Measurements from ENCODE around the gene ZNF541. TPM values are rescaled to one million over a fixed set of nuclear protein-coding genes. Genes with fewer than 3 reads are reported as not detected.

ZNF541 gene
- total and polyA plus RNA-seq, 10 of the 15 experiments (the other 5 are each of a cell fraction or from before 2014, with no cell fraction given), result 0.03 to 0.12 (median 0.07) TPM; not detected in 4

DNA sequence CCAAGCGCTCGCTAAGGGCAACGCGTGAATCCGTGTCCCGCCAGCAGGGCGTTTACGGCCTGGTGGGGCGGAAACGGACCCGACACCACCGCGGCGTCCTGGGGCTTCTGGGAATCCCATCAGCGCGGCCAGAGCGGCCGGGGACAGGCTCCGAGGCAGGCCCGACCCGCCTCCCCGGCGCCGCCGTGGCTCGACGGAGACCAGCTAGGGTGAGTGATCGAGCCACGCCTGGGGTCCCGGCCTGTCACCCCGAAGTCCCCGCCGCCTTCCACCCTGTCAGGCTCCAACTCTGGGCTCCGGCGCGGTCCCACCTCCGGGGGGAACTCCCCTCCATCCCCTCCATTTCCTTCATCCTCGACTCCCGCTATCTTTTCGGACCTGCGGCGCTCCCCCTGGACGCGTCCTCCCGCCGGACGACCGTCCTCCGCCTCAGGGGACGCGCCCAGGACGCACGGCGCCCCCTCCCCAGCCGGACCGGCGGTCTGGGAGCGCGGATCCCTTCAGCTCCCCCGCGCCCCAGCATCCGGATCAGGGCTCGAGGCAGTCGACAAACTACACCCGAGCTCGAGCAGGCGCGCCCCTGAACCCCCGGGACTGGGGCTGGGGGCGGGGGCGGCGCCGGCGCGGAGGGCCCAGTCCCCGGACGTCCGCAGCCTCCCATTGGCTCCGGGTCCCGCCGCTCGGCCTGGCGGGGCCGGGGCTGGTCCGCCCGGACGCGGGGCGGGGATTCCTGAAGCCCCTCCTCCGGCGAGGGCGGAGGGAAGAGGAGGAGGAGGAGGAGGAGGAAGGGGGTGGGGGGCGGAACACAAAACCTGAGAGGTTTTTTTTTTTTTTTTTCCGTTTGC, 35.3 kb upstream of the ZNF541 start (continued):
- no peak for TF ChIP-seq ZNF687 (IDR thresholded peaks at IDR 0.05)
- peak; percentile 87 for TF ChIP-seq ZNF384 (IDR thresholded peaks at IDR 0.05; ENCODE audit: borderline replicate concordance, low read depth, low read length)
- no peak for TF ChIP-seq ASH2L (IDR thresholded peaks at IDR 0.05; ENCODE audit: borderline replicate concordance, low read depth)
- TF ChIP-seq GATAD2B (conservative IDR thresholded peaks at IDR 0.05; ENCODE audit: low read depth), result peak; percentile 79
- TF ChIP-seq MTA3 (IDR thresholded peaks at IDR 0.05; ENCODE audit: borderline replicate concordance, low read length), result no peak
- TF ChIP-seq SREBF1 (IDR thresholded peaks at IDR 0.05; ENCODE audit: low read length), result no peak
- TF ChIP-seq RFX5 (IDR thresholded peaks at IDR 0.05; ENCODE audit: low read depth, low read length), result no peak
- TF ChIP-seq, protein P1, sequence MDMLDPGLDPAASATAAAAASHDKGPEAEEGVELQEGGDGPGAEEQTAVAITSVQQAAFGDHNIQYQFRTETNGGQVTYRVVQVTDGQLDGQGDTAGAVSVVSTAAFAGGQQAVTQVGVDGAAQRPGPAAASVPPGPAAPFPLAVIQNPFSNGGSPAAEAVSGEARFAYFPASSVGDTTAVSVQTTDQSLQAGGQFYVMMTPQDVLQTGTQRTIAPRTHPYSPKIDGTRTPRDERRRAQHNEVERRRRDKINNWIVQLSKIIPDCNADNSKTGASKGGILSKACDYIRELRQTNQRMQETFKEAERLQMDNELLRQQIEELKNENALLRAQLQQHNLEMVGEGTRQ (IDR thresholded peaks at IDR 0.05; ENCODE audit: borderline replicate concordance, low read depth, low read length), result no peak
- TF ChIP-seq ZNF274 (IDR thresholded peaks at IDR 0.05; ENCODE audit: insufficient read depth, insufficient read length), result no peak
- TF ChIP-seq POU2F2 (IDR thresholded peaks at IDR 0.05; ENCODE audit: borderline replicate concordance, low read depth, low read length), result peak; percentile 30
- TF ChIP-seq E2F4 (IDR thresholded peaks at IDR 0.05; ENCODE audit: low read depth, low read length), result no peak
- no peak for TF ChIP-seq JUNB (IDR thresholded peaks at IDR 0.05)
- no peak for TF ChIP-seq RAD51 (IDR thresholded peaks at IDR 0.05)
- TF ChIP-seq CHD2 (IDR thresholded peaks at IDR 0.05; ENCODE audit: borderline replicate concordance, low read depth, low read length), result peak; percentile 70
- TF ChIP-seq NKRF (conservative IDR thresholded peaks at IDR 0.05), result peak; percentile 45; the same call in 1 of the 2 replicates
- TF ChIP-seq IKZF2 (IDR thresholded peaks at IDR 0.05), result no peak; a peak in 1 of 4 replicates
- peak in 1 of 2 experiments; percentile 12; a peak in 1 of 4 replicates for TF ChIP-seq BHLHE40 (IDR thresholded peaks at IDR 0.05; ENCODE audit: borderline replicate concordance in 1 of 2, low read depth in 2 of 2, low read length in 1 of 2)
- TF ChIP-seq ZZZ3 (IDR thresholded peaks at IDR 0.05; ENCODE audit: control insufficient read depth, insufficient read length, low read depth), result no peak
- no peak for TF ChIP-seq CHD4 (IDR thresholded peaks at IDR 0.05)
